GM12878 (cell line): ENCODE data around the gene PRPF6. TPM values are rescaled to one million over a fixed set of nuclear protein-coding genes. Genes with fewer than 3 reads are reported as not detected.

Experiments used
- ATF7 ChIP-seq: fragments of 450-650 bp; IDR thresholded peaks from 2 replicates; pipeline ENCODE4 v1.6.1; 2016; ENCODE audit warnings: low read depth, mild to moderate bottlenecking
- BCL11A ChIP-seq: IDR thresholded peaks from 2 replicates; pipeline ENCODE4 v1.6.1; 2011; ENCODE audit warnings: low read depth, low read length
- BCLAF1 ChIP-seq: fragments of 450-650 bp; IDR thresholded peaks from 2 replicates; pipeline ENCODE4 v1.6.1; 2017; ENCODE audit warnings: antibody characterized with exemption, mild to moderate bottlenecking, moderate library complexity
- BHLHE40 ChIP-seq, 2 experiments: fragments of 450-650 bp in 1 of 2; IDR thresholded peaks; 2 replicates each; pipeline ENCODE4 v1.6.1; 2011 to 2017; ENCODE audit warnings: low read depth in 2 of 2, borderline replicate concordance in 1 of 2, improper control_type of control experiment in 1 of 2, low read length in 1 of 2, mild to moderate bottlenecking in 1 of 2
- CUX1 ChIP-seq: IDR thresholded peaks from 2 replicates; pipeline ENCODE4 v1.6.1; 2012; ENCODE audit warnings: improper control_type of control experiment, low read depth, low read length; ENCODE audit not compliant: insufficient replicate concordance
- HDGF ChIP-seq: fragments of 450-650 bp; IDR thresholded peaks from 2 replicates; pipeline ENCODE4 v1.6.1; 2016; ENCODE audit warnings: antibody characterized with exemption
- JUND ChIP-seq: IDR thresholded peaks from 2 replicates; pipeline ENCODE4 v1.6.1; 2012; ENCODE audit warnings: low read depth, mild to moderate bottlenecking, low read length, improper control_type of control experiment, moderate library complexity
- NFXL1 ChIP-seq: fragments of 450-650 bp; IDR thresholded peaks from 2 replicates; pipeline ENCODE4 v1.6.1; 2017; ENCODE audit warnings: antibody characterized with exemption, mild to moderate bottlenecking, borderline replicate concordance
- PML ChIP-seq: IDR thresholded peaks from 2 replicates; pipeline ENCODE4 v1.6.1; 2012; ENCODE audit warnings: low read length, inconsistent platforms
- SIX5 ChIP-seq: IDR thresholded peaks from 2 replicates; pipeline ENCODE4 v1.6.1; 2011; ENCODE audit warnings: mild to moderate bottlenecking, low read depth, low read length, moderate library complexity; ENCODE audit not compliant: severe bottlenecking
- SPI1 ChIP-seq: IDR thresholded peaks from 2 replicates; pipeline ENCODE4 v1.6.1; 2011; ENCODE audit warnings: low read depth, mild to moderate bottlenecking, low read length, moderate library complexity, borderline replicate concordance; ENCODE audit not compliant: insufficient read depth
- SREBF2 ChIP-seq: IDR thresholded peaks from 2 replicates; pipeline ENCODE4 v1.6.1; 2012; ENCODE audit warnings: mild to moderate bottlenecking, low read length
- STAT3 ChIP-seq: IDR thresholded peaks from 2 replicates; pipeline ENCODE4 v1.6.1; 2011; ENCODE audit warnings: low read depth, low read length, improper control_type of control experiment
- TBL1XR1 ChIP-seq: IDR thresholded peaks from 2 replicates; pipeline ENCODE4 v1.6.1; 2012; ENCODE audit warnings: low read depth, low read length, improper control_type of control experiment
- ZBED1 ChIP-seq: IDR thresholded peaks from 2 replicates; pipeline ENCODE4 v1.6.1; 2016; ENCODE audit warnings: borderline replicate concordance
- ZNF687 ChIP-seq: fragments of 450-650 bp; IDR thresholded peaks from 2 replicates; pipeline ENCODE4 v1.6.1; 2017; ENCODE audit warnings: mild to moderate bottlenecking, moderate library complexity
- polyA plus RNA-seq, 11 experiments: library from polyadenylated mRNA; depleted of rRNA in 4 of 11; unstranded in 6 of 11; stranded (reverse) in 5 of 11; fragments of >200 nt; fragmentation: Nextera tagmentation in 4 of 11; fragmentation: Illumina TruSeq in 1 of 11; extraction: Ambion mirVana in 4 of 11; extraction: Trizol in 1 of 11; gene quantifications; 1 replicate in 1 of 11; 2 replicates in 10 of 11; pipeline versions ENCODE4 v1.2.1 to v1.2.3, GENCODE V29; 2011 to 2016; ENCODE audit warnings: inconsistent platforms in 2 of 11, missing spikeins in 2 of 11, low read depth in 1 of 11
- total RNA-seq, 4 experiments: library from RNA; depleted of rRNA in 3 of 4; stranded (reverse); fragments of >200 nt in 3 of 4; fragmentation: Illumina TruSeq in 1 of 4; extraction: Trizol in 1 of 4; gene quantifications; 2 replicates each; pipeline versions ENCODE4 v1.2.1 to v1.2.3, GENCODE V29; 2013 to 2021
- TF ChIP-seq, protein P1 (sequence below): fragments of 150-350 bp; IDR thresholded peaks from 2 replicates; pipeline ENCODE4 v1.6.1; 2014; ENCODE audit warnings: mild to moderate bottlenecking, low read depth, low read length

The PRPF6 gene
- total and polyA plus RNA-seq, 10 of the 15 experiments (the other 5 are each of a cell fraction or from before 2014, with no cell fraction given) = 5.0 to 102 (median 71.3) TPM

GRCh38 chr20:64077094-64077493, 96.2 kb downstream of the PRPF6 start (continued):
- TF ChIP-seq SPI1 (peak; percentile 95), BHLHE40 (IDR thresholded peaks at IDR 0.05; ENCODE audit: borderline replicate concordance in 1 of 2, low read depth in 2 of 2, low read length in 1 of 2) (peak; percentile 41 to 52; a peak in 1 of 4 replicates), ATF7 (peak; percentile 47; the same call in 1 of the 2 replicates), TBL1XR1 (peak; percentile 23; the same call in 1 of the 2 replicates), ZBED1 (no peak), BCLAF1 (no peak), STAT3 (no peak), NFXL1 (no peak), CUX1 (peak; percentile 78), JUND (no peak), BCL11A (0 out of 2 replicates have a peak, but pooled peaks have one; percentile 17), SREBF2 (no peak), SIX5 (no peak), HDGF (no peak), ZNF687 (0 out of 2 replicates have a peak, but pooled peaks have one; percentile 11), PML (no peak)
- TF ChIP-seq, protein P1, sequence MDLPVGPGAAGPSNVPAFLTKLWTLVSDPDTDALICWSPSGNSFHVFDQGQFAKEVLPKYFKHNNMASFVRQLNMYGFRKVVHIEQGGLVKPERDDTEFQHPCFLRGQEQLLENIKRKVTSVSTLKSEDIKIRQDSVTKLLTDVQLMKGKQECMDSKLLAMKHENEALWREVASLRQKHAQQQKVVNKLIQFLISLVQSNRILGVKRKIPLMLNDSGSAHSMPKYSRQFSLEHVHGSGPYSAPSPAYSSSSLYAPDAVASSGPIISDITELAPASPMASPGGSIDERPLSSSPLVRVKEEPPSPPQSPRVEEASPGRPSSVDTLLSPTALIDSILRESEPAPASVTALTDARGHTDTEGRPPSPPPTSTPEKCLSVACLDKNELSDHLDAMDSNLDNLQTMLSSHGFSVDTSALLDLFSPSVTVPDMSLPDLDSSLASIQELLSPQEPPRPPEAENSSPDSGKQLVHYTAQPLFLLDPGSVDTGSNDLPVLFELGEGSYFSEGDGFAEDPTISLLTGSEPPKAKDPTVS = no peak
